ENCODE measurements around the gene EPB41L1.

Gene EPB41L1

DNA sequence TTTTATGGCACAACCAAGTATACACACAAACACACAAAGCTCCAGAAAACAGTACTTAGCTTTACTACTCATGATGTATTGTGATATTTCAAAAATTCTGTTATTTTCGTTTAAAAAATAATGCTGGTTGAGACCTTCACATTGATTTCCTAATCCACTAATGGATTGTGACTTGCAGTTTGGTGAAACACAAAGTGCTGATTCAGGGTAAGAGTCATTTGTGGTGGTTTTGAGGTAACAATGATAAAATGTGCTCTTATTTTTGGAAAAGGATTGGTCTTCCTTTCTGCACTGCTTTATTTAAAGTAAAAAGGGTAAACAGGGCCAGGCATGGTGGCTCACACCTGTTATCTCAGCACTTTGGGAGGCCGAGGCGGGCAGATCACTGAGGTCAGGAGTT is 83.6 kb downstream of the EPB41L1 start:
- no peaks in the 10 kb centered on the region for H3K27me3 Mint-ChIP-seq
- H3K4me3 Mint-ChIP-seq, result peak overlapping the region; percentile 79
- H3K36me3 Mint-ChIP-seq, result peaks cover 8% of the 10 kb centered on the region
- H3K9me3 Mint-ChIP-seq, result no peaks in the 10 kb centered on the region
- H3K27ac Mint-ChIP-seq, result no peak overlapping the region
- H3K4me1 Mint-ChIP-seq, result peaks cover 48% of the 10 kb centered on the region

- Mint-ChIP-seq H3K36me3 (peaks cover 8% of the 10 kb centered on the region), H3K4me3 (peak overlapping the region; percentile 79), H3K9me3 (no peaks in the 10 kb centered on the region), H3K4me1 (peaks cover 52% of the 10 kb centered on the region), H3K27me3 (no peaks in the 10 kb centered on the region), H3K27ac (peak overlapping the region; percentile 51)
Measured at GRCh38 chr20:36238760-36239159, 84.2 kb downstream of the EPB41L1 start.

DNA sequence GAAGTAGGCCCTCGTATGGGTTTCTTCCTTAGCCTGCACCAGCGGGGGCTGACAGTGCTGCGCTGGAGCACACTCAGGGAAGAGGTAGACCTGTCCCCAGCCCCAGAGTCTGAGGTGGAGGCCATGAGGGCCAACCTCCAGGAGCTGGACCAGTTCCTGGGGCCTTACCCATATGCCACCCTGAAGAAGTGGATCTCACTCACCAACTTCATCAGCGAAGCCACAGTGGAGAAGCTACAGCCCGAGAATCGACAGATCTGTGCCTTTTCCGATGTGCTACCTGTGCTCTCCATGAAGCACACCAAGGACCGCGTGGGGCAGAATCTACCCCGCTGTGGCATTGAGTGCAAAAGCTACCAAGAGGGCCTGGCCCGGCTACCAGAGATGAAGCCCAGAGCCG is 85.5 kb downstream of the EPB41L1 start:
- peaks cover 55% of the 10 kb centered on the region for H3K4me1 Mint-ChIP-seq
- H3K27me3 Mint-ChIP-seq, result no peaks in the 10 kb centered on the region
- H3K9me3 Mint-ChIP-seq, result no peaks in the 10 kb centered on the region
- H3K36me3 Mint-ChIP-seq, result peaks cover 8% of the 10 kb centered on the region
- peak overlapping the region; percentile 23 for H3K27ac Mint-ChIP-seq
- no peak overlapping the region for H3K4me3 Mint-ChIP-seq

DNA sequence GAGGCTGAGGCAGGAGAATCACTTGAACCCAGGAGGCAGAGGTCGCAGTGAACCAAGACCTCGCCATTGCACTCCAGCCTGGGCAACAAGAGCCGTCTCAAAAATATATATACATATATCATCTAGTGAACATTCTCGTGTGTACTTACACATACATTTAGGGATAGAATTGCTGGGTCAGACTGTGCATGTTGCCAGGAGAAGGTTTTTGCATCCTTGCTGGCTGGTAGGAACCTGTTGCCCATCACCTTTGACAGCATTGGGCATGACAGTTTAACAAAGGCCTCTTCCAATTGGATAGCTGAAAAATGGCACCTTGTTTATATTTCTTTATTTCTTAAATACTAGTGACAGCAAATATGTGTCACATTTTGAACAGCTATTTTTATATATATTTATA is 87.1 kb downstream of the EPB41L1 start:
- Mint-ChIP-seq H3K9me3 (no peaks in the 10 kb centered on the region), H3K27me3 (no peaks in the 10 kb centered on the region), H3K27ac (no peak overlapping the region), H3K4me1 (peaks cover 58% of the 10 kb centered on the region), H3K36me3 (peaks cover 8% of the 10 kb centered on the region), H3K4me3 (no peak overlapping the region)

DNA sequence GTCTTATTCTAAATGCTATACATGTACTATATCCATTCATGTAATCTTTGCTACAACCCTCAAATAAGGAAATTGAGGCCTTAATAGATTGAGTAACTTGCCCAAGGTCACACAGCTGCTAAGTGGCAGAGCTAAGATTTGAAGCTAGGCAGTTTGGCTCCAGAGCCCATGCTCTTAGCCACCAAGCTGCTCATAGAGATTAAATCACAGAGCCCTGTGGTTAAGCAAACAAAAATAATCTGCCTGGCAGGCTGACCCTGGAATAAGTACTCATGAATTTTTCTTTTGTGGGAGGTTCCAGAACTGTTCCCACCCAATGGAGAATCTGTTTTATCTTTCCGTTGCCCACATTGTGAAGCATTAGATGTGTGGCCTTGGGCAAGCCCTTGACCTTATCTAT is 89.2 kb downstream of the EPB41L1 start:
- no peak overlapping the region for H3K27ac Mint-ChIP-seq
- no peak overlapping the region for H3K4me3 Mint-ChIP-seq
- H3K36me3 Mint-ChIP-seq, result peaks cover 13% of the 10 kb centered on the region
- H3K4me1 Mint-ChIP-seq, result peaks cover 48% of the 10 kb centered on the region
- H3K9me3 Mint-ChIP-seq, result no peaks in the 10 kb centered on the region
- H3K27me3 Mint-ChIP-seq, result no peaks in the 10 kb centered on the region

- H3K27me3 Mint-ChIP-seq, result no peaks in the 10 kb centered on the region
- no peak overlapping the region for H3K27ac Mint-ChIP-seq
- H3K36me3 Mint-ChIP-seq, result peaks cover 8% of the 10 kb centered on the region
- H3K9me3 Mint-ChIP-seq, result no peaks in the 10 kb centered on the region
- peaks cover 42% of the 10 kb centered on the region for H3K4me1 Mint-ChIP-seq
- H3K4me3 Mint-ChIP-seq, result no peak overlapping the region
Measured at GRCh38 chr20:36246401-36246800, 91.9 kb downstream of the EPB41L1 start.

DNA sequence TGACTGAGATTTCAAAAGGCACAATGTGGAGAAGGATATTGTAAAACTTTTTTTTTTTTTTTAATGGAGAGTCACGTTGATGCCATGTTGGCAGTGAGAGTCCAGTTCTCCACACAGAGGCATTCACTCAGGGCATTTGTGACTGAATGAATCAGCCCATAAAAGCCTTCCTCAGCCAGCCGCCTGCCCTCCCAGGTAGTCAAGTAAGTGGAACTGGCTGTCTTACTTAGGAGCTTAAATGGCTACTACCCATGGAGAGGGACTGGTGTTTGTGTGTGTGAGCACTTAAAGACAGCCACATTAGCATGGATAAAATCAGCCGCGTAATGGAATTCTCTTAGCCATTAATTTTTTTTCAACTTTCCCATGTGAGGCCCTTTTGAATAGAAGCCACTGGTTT is 94.3 kb downstream of the EPB41L1 start:
- no peak overlapping the region for H3K27ac Mint-ChIP-seq
- no peaks in the 10 kb centered on the region for H3K9me3 Mint-ChIP-seq
- no peak overlapping the region for H3K4me3 Mint-ChIP-seq
- peaks cover 8% of the 10 kb centered on the region for H3K36me3 Mint-ChIP-seq
- H3K4me1 Mint-ChIP-seq, result peaks cover 41% of the 10 kb centered on the region
- H3K27me3 Mint-ChIP-seq, result no peaks in the 10 kb centered on the region

DNA sequence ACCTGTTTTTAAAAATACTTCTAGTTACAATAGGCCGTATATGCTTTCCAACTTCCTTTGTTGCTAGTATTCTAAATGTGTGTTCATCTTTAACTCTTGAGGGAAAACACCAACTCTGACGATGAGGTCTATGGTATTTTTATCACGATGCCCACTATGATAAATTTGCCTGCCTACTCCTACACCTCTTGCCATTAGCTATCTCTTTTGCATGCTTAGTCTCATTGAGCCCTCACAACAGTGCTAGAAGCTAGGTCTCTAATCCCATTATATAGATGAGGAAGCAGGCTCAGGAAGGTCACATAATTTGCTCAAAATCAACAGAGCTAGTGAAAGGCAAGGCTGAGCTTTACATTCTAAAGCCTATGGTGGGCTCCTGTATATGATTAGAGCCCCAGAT is 94.9 kb downstream of the EPB41L1 start:
- Mint-ChIP-seq H3K27ac (no peak overlapping the region), H3K27me3 (no peaks in the 10 kb centered on the region), H3K36me3 (peaks cover 8% of the 10 kb centered on the region), H3K9me3 (no peaks in the 10 kb centered on the region), H3K4me1 (peaks cover 41% of the 10 kb centered on the region), H3K4me3 (no peak overlapping the region)

GRCh38 chr20:36251426-36251825 is 96.9 kb downstream of the EPB41L1 start:
- peaks cover 8% of the 10 kb centered on the region for H3K36me3 Mint-ChIP-seq
- no peak overlapping the region for H3K27ac Mint-ChIP-seq

DNA sequence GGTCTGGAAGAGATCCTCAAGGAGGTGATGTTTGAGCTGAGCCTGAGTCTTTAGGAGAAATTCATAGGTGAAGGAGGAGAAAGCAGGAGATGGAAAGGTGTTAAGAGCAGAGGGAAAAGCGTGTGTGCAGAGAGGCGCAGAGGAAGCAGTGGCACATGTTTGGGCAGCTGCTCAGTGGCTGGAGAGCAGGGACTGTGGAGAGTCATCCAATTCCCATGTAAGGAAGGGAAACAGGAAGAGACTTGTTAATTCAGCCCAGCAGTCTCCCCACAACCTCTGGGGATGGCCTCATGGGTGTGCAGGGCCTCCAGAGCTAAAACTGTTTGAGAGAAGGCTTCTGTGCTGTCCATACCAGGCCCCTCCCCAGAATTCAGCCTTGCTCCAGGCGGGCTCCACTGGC is 98.0 kb downstream of the EPB41L1 start:
- Mint-ChIP-seq H3K36me3 (peaks cover 6% of the 10 kb centered on the region), H3K27ac (peak overlapping the region; percentile 36), H3K9me3 (no peaks in the 10 kb centered on the region)

More at GRCh38 chr20:36251426-36251825, 96.9 kb downstream of the EPB41L1 start:
- Mint-ChIP-seq H3K4me3 (no peak overlapping the region), H3K27me3 (no peaks in the 10 kb centered on the region), H3K4me1 (peaks cover 35% of the 10 kb centered on the region), H3K9me3 (no peaks in the 10 kb centered on the region)

GRCh38 chr20:36253036-36253435 is 98.5 kb downstream of the EPB41L1 start:
- Mint-ChIP-seq H3K4me1 (peaks cover 32% of the 10 kb centered on the region), H3K36me3 (peaks cover 4% of the 10 kb centered on the region), H3K27ac (peak overlapping the region; percentile 65), H3K27me3 (no peaks in the 10 kb centered on the region), H3K4me3 (no peak overlapping the region), H3K9me3 (no peaks in the 10 kb centered on the region)

More for the DNA sequence above, 98.0 kb downstream of the EPB41L1 start:
- Mint-ChIP-seq H3K4me1 (peaks cover 35% of the 10 kb centered on the region), H3K4me3 (no peak overlapping the region), H3K27me3 (no peaks in the 10 kb centered on the region)

DNA sequence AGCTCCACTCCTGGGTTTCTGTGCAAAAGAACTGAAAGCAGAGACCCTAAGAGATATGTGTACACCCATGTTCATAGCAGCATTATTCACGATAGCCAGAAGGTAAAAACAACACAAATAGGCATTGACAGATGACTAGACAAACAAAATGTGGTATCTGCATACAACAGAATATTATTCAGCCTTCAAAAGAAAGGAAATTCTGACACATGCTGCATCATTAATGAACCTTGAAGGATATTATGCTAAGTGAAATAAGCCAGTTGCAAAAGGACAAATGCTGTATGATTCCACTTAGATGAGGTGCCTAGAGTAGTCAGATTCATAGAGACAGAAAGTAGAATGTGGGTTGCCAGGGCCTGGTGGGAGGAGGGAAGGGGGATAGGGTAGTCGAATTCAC is 99.5 kb downstream of the EPB41L1 start:
- Mint-ChIP-seq H3K27me3 (no peaks in the 10 kb centered on the region), H3K27ac (no peak overlapping the region), H3K4me3 (no peak overlapping the region), H3K9me3 (no peaks in the 10 kb centered on the region), H3K36me3 (no peaks in the 10 kb centered on the region), H3K4me1 (peaks cover 21% of the 10 kb centered on the region)

DNA sequence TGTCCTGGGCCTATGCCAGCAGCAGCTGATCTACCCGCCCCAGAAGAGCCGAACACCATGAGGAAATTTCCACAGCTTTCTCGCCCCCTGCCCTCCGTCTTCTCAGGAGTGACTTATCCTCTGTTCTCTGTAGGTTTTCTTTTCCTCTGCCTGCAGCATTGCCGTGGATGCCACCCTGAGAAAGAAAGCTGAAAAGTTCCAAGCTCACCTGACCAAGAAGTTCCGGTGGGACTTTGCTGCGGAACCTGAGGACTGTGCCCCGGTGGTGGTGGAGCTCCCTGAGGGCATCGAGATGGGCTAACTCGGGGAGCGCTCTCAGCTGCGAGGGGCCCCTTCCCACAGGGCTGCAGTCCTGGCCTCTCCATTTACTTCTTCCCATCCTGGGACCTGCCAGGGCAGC is 100.9 kb downstream of the EPB41L1 start:
- H3K36me3 Mint-ChIP-seq, result no peaks in the 10 kb centered on the region
- H3K4me1 Mint-ChIP-seq, result peaks cover 10% of the 10 kb centered on the region
- no peak overlapping the region for H3K27ac Mint-ChIP-seq
- H3K27me3 Mint-ChIP-seq, result no peaks in the 10 kb centered on the region
- H3K9me3 Mint-ChIP-seq, result no peaks in the 10 kb centered on the region
- H3K4me3 Mint-ChIP-seq, result no peak overlapping the region

DNA sequence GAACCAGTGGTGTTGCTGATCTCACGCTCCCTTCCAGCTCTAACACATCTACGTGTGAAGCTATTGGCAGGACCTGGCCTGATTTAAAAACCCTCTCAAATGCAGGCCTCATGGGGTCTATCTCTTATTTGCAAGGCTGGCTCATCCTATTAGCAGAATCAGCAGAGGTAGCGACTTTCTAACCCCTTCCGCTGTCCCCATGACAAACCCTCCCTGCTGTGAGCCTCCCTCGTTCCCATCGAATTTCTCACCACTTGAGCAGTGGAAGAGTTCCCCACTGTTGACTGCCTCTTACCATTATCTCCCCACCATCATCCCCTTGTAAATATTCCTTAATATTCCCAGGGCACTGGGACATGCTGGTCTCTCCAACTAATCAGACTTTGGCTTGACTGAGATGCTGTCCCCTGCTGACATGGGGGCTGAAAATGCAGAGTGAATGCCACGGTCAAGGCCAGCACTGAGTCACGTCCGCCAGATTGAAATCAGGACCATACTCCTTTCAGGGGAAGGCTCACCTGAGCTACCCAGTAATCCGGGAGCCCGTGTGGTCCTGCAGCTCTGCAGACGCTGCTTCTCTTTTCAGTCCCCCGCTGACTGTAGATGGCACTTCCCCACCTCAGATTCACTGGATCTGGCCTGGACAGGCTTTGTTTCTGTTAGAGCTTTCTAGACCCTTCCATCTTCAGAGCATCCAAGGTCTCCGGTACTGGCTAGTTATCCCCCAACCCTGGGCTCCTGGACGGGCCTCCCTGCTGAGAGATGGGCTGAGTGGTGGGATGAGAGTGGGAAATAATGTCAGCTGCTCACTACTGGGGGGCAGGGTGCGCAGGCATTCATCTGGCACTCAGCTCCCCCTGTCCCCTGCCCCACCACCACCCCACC is 104.9 kb downstream of the EPB41L1 start:
- Mint-ChIP-seq H3K4me1 (no peaks in the 10 kb centered on the region), H3K4me3 (no peak overlapping the region), H3K36me3 (no peaks in the 10 kb centered on the region), H3K27me3 (no peaks in the 10 kb centered on the region), H3K9me3 (no peaks in the 10 kb centered on the region), H3K27ac (no peak overlapping the region)

- Mint-ChIP-seq H3K4me3 (no peak overlapping the region), H3K4me1 (no peaks in the 10 kb centered on the region), H3K9me3 (no peaks in the 10 kb centered on the region), H3K27me3 (no peaks in the 10 kb centered on the region), H3K36me3 (no peaks in the 10 kb centered on the region), H3K27ac (no peak overlapping the region)
Measured at GRCh38 chr20:36260316-36260715, 105.8 kb downstream of the EPB41L1 start.

- Mint-ChIP-seq H3K27ac (no peak overlapping the region), H3K27me3 (no peaks in the 10 kb centered on the region), H3K9me3 (no peaks in the 10 kb centered on the region), H3K4me3 (no peak overlapping the region), H3K36me3 (no peaks in the 10 kb centered on the region), H3K4me1 (no peaks in the 10 kb centered on the region)
Measured at GRCh38 chr20:36261389-36262105, 107.0 kb downstream of the EPB41L1 start.

Data from activated naive CD4-positive, alpha-beta T cell treated with anti-CD3 and anti-CD28 coated beads, Interleukin-2, amount 50 U/mL, for 24 hours (primary cell).